ENCODE results near the gene C3orf20.

C3orf20 gene

GRCh38 chr3:14674841-14675240 lies at the start of gene C3orf20:
Gene C3orf20, plus strand, starts transcription at chr3:14675141. Its CDS starts 7,573 bp downstream, at chr3:14682714.
- no peak for DNase-seq

- no peak for DNase-seq
These were observed 49.5 kb upstream of the C3orf20 start for GRCh38 chr3:14625443-14625842.

GRCh38 chr3:14627815-14628214 lies 47.1 kb upstream of the C3orf20 start:
- no peak for DNase-seq

- no peak for DNase-seq
These were observed 46.5 kb upstream of the C3orf20 start for GRCh38 chr3:14628406-14628805.

- no peak for DNase-seq
These were observed 44.4 kb upstream of the C3orf20 start for GRCh38 chr3:14630404-14631100.

- DNase-seq = no peak
These were observed 43.8 kb upstream of the C3orf20 start for GRCh38 chr3:14631101-14631497.

- DNase-seq = no peak
These were observed 43.1 kb upstream of the C3orf20 start for GRCh38 chr3:14631687-14632441.

- no peak for DNase-seq
These were observed 42.5 kb upstream of the C3orf20 start for GRCh38 chr3:14632442-14632930.

- DNase-seq = no peak
These were observed 41.5 kb upstream of the C3orf20 start for GRCh38 chr3:14633417-14633816.

GRCh38 chr3:14633819-14634424 lies 41.0 kb upstream of the C3orf20 start:
- DNase-seq = no peak

- DNase-seq = no peak
These were observed 40.1 kb upstream of the C3orf20 start for GRCh38 chr3:14634763-14635400.

- no peak for DNase-seq
These were observed 38.3 kb upstream of the C3orf20 start for GRCh38 chr3:14636496-14637087.

- DNase-seq = no peak
These were observed 34.8 kb upstream of the C3orf20 start for GRCh38 chr3:14640157-14640562.

GRCh38 chr3:14640734-14641133 lies 34.2 kb upstream of the C3orf20 start:
- DNase-seq = no peak

GRCh38 chr3:14641346-14641745 lies 33.6 kb upstream of the C3orf20 start:
- DNase-seq = no peak

GRCh38 chr3:14645453-14645852 lies 29.5 kb upstream of the C3orf20 start:
- no peak for DNase-seq

GRCh38 chr3:14646131-14646573 lies 28.8 kb upstream of the C3orf20 start:
- no peak for DNase-seq

GRCh38 chr3:14646589-14647413 lies 28.1 kb upstream of the C3orf20 start:
- no peak for DNase-seq

- no peak for DNase-seq
These were observed 26.7 kb upstream of the C3orf20 start for GRCh38 chr3:14647976-14648955.

GRCh38 chr3:14649466-14649865 lies 25.5 kb upstream of the C3orf20 start:
- no peak for DNase-seq

- no peak for DNase-seq
These were observed 24.7 kb upstream of the C3orf20 start for GRCh38 chr3:14650193-14650592.
